Activated naive CD4-positive, alpha-beta T cell treated with anti-CD3 and anti-CD28 coated beads for 36 hours (primary cell): ENCODE results near the gene WFDC8. TPM values are rescaled to one million over a fixed set of nuclear protein-coding genes. Genes with fewer than 3 reads are reported as not detected.

ENCODE experiments used
- CTCF ChIA-PET: fragments of 350-600 bp; sonication (Branson Sonifier 250); formaldehyde crosslinking; loops from one replicate; lab custom pipeline; 2021; ENCODE audit warnings: antibody characterized with exemption; lab: Charles Lee
- DNase-seq: peaks from one replicate; pipeline ENCODE4 v3.0.0-alpha.2; 2020
- H3K27ac Mint-ChIP-seq: one replicate; pipeline ENCODE4 v1.8.0; 2021; ENCODE audit warnings: mild to moderate bottlenecking, mixed read lengths
- H3K27me3 Mint-ChIP-seq: one replicate; pipeline ENCODE4 v1.8.0; 2021; ENCODE audit warnings: low read depth, mixed read lengths
- H3K36me3 Mint-ChIP-seq: one replicate; pipeline ENCODE4 v1.8.0; 2021; ENCODE audit warnings: low read depth, mixed read lengths
- H3K4me1 Mint-ChIP-seq: one replicate; pipeline ENCODE4 v1.8.0; 2021; ENCODE audit warnings: low read depth, mixed read lengths
- H3K4me3 Mint-ChIP-seq: one replicate; pipeline ENCODE4 v1.8.0; 2021; ENCODE audit warnings: mild to moderate bottlenecking, moderate library complexity, mixed read lengths
- H3K9me3 Mint-ChIP-seq: one replicate; pipeline ENCODE4 v1.8.0; 2021; ENCODE audit warnings: mixed read lengths
- intact Hi-C: fragments of 100-400 bp; cut with micrococcal nuclease; formaldehyde crosslinking; loops from one replicate; pipeline ENCODE4 v1.15.1; 2023
- total RNA-seq, 2 experiments: library from RNA; stranded (reverse); gene quantifications; one replicate each; pipeline ENCODE4 v1.2.3, GENCODE V29; 2021

WFDC8 gene
- total RNA-seq, 2 experiments from 2014 or later: not detected

DNA sequence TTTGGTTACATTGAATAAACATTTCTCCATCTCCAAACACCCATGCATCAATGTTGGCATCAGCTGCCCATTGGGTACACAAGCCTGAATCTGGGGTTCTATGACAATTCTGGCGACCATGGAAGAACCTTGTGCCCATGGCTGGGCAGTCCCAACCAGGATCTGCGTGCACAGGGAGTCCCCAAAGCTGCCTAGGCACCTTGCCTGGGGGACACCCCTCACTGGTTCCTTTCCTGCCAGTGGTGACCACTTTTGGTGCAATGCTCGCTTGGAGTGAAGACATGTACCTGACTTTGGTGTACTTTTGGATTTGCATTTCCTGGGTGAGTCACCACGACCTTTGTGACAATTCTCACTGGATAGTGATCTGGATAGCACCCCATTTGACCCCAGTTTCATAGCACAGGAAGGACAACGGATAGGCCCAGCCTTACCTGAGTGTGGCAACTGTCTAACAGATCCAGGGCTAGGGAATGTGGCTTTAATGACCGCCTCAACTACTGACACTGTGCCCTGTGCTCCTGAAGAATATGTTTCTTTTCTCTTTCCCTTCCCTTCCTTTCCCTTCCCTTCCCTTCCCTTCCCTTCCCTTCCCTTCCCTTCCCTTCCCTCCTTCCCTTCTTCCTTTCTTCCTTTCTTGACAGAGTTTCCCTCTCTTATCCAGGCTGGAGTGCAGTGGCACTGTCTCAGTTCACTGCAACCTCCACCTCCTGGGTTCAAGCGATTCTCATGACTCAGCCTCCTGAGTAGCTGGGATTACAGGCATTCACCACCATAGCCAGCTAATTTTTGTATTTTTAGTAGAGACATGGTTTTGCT lies 70.8 kb downstream of the WFDC8 start:
- CTCF ChIA-PET: interaction anchor here (0.7 to 0.8 kb wide), 2 partner anchors 71 to 448 kb away, joined by 3 read pairs; no protein-coding TSS in a partner anchor

DNA sequence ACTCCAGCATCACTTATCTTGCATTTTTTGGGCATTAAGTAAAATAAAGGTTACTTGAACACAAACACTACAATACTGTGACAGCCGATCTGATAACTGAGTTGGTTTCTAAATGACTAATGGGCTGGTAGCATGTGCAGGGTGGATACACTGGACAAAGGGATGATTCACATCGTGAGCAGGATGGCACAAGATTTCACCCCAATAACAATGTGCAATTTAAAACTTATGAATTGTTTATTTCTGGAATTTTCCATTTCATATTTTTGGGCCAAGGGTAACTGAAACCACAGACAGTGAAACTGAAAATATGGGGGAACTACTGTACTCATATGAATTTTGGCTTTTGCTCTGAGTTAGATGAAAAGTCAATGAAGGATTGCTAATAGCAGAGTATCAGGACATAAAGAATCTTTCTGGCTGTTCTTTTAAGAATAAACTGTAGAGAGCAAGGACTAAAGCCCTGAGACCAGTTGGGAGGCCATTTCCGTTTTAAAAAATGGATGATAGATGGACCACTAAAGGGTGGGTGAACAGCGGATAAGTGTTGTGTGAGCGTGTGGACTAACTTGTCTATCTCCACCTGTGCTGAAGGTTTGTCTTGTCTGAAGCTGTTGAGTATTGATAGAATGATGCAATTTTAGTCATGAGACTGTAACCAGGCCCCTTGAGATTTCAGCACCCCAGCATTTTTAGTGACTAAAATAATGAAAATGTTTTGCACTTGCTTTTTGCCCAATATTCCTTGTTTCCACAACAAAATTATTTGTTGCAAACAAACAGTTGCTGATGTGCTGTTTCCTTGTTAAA lies 71.9 kb downstream of the WFDC8 start:
- CTCF ChIA-PET: interaction anchor here (0.8 kb wide), 1 partner anchor 70 kb away, joined by 3 read pairs; no protein-coding TSS in a partner anchor
- peaks cover 8% of the 10 kb centered on the region for H3K4me1 Mint-ChIP-seq
- H3K4me3 Mint-ChIP-seq: no peak overlapping the region
- no peak for DNase-seq
- no peaks in the 10 kb centered on the region for H3K36me3 Mint-ChIP-seq
- H3K9me3 Mint-ChIP-seq: no peaks in the 10 kb centered on the region
- peaks cover 15% of the 10 kb centered on the region for H3K27me3 Mint-ChIP-seq
- no peak overlapping the region for H3K27ac Mint-ChIP-seq
- intact Hi-C loops: no loop called here

More for the DNA sequence above, 70.8 kb downstream of the WFDC8 start:
- H3K36me3 Mint-ChIP-seq: no peaks in the 10 kb centered on the region
- no peak overlapping the region for H3K27ac Mint-ChIP-seq
- no peak overlapping the region for H3K4me3 Mint-ChIP-seq
- peak; percentile 19 for DNase-seq
- peaks cover 8% of the 10 kb centered on the region for H3K4me1 Mint-ChIP-seq
- intact Hi-C loops: no loop called here
- no peaks in the 10 kb centered on the region for H3K9me3 Mint-ChIP-seq
- H3K27me3 Mint-ChIP-seq: peaks cover 15% of the 10 kb centered on the region

DNA sequence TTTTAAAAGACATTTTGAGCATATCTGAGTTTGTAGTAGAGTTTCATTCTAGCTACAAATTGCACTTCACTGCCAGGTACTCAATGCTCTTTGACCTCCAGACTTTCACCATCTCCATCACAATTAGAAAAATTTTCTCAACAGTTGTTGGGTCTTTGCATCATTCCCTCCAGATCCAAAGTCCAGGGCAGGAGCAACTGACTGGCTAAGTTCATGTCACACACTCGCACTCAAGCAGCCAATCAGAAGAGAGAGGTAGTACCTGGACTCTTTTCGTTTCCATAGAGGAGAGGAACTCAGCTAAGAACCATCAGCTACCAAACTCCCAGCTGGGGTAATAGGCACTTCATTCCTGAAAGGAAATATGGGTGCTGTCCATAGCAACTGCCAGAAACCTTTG lies 72.7 kb downstream of the WFDC8 start:
- H3K4me1 Mint-ChIP-seq: peaks cover 8% of the 10 kb centered on the region
- CTCF ChIA-PET: interaction anchor here (0.5 kb wide), 1 partner anchor 86 kb away, joined by 9 read pairs; no protein-coding TSS in a partner anchor
- H3K27ac Mint-ChIP-seq: no peak overlapping the region
- peaks cover 17% of the 10 kb centered on the region for H3K27me3 Mint-ChIP-seq
- H3K36me3 Mint-ChIP-seq: no peaks in the 10 kb centered on the region
- no peak for DNase-seq
- H3K9me3 Mint-ChIP-seq: no peaks in the 10 kb centered on the region
- intact Hi-C loops: no loop called here
- H3K4me3 Mint-ChIP-seq: no peak overlapping the region

DNA sequence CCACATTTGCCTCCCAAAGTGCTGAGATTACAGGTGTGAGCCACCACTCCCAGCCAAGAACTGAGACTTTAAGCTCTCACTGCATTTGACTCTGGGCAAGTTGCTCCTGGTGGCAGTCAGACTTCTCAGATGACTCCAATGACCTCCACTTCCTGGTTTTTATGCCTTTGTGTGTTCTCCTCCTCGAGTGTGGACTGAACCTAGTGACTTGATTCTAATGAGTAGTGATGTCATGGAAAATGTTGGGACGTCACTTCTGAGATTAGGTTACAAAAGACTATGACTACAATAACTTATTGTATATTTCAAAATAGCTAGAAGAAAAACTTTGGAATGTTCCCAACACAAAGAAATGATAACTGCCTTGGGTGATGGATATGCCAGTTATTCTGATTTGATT lies 75.7 kb downstream of the WFDC8 start:
- no peak overlapping the region for H3K4me3 Mint-ChIP-seq
- no peak for DNase-seq
- H3K9me3 Mint-ChIP-seq: no peaks in the 10 kb centered on the region
- no peak overlapping the region for H3K27ac Mint-ChIP-seq
- H3K4me1 Mint-ChIP-seq: peaks cover 8% of the 10 kb centered on the region
- intact Hi-C loops: no loop called here
- peaks cover 26% of the 10 kb centered on the region for H3K27me3 Mint-ChIP-seq
- CTCF ChIA-PET: interaction anchor here (0.8 kb wide), 1 partner anchor 53 kb away, joined by 3 read pairs; no protein-coding TSS in a partner anchor
- no peaks in the 10 kb centered on the region for H3K36me3 Mint-ChIP-seq

DNA sequence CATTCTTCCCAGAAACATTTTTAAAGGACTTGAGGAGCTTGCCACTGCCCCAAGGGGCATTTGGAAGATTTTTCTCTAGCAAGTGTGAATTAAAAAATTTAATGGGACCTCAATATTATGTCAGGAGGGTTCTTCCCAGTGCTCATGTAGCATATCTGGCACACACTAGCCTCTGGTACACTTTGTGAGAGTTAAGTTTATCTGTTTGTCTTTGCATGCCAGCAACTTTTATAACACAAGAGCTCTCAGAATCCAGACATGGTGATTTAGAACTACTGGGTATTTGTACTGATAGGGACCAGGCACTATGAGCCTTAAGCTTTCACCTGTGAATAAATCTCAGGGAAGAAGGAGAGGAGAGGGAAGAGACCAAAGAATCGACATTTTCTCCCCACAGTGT lies 76.5 kb downstream of the WFDC8 start:
- peaks cover 8% of the 10 kb centered on the region for H3K4me1 Mint-ChIP-seq
- CTCF ChIA-PET: no interaction called here
- no peaks in the 10 kb centered on the region for H3K9me3 Mint-ChIP-seq
- H3K4me3 Mint-ChIP-seq: no peak overlapping the region
- peaks cover 26% of the 10 kb centered on the region for H3K27me3 Mint-ChIP-seq
- intact Hi-C loops: no loop called here
- H3K27ac Mint-ChIP-seq: no peak overlapping the region
- H3K36me3 Mint-ChIP-seq: no peaks in the 10 kb centered on the region
- no peak for DNase-seq

Other genes with a start within 250 kb of the WFDC8 start
- 10 to 100 TPM; 28.4 to 31.4 TPM for gene SDC4, start 230.9 kb downstream of the WFDC8 start, total RNA-seq
- gene SYS1, start 216.1 kb downstream of the WFDC8 start, total RNA-seq: 10 to 100 TPM; 24.0 to 26.0 TPM
- gene TP53TG5, start 201.0 kb downstream of the WFDC8 start, total RNA-seq: 1 to 10 TPM in 1 of 2 experiments, under 1 TPM in 1; 0.59 to 1.0 TPM
- gene DBNDD2, start 171.0 kb downstream of the WFDC8 start, total RNA-seq: 10 to 100 TPM; 55.3 to 56.7 TPM
- gene PIGT, start 163.1 kb downstream of the WFDC8 start, total RNA-seq: 10 to 100 TPM; 37.7 to 43.8 TPM
- 1 to 10 TPM in 1 of 2 experiments, under 1 TPM in 1; 0.83 to 1.0 TPM for gene WFDC2, start 109.5 kb downstream of the WFDC8 start, total RNA-seq
- gene SPINT3, start 63.7 kb downstream of the WFDC8 start, total RNA-seq: not detected
- not detected for gene WFDC6, start 39.8 kb downstream of the WFDC8 start, total RNA-seq
- not detected for gene EPPIN, start 31.9 kb downstream of the WFDC8 start, total RNA-seq
- gene WFDC10A, start 50.5 kb upstream of the WFDC8 start, total RNA-seq: not detected
- not detected for gene WFDC9, start 52.0 kb upstream of the WFDC8 start, total RNA-seq
- gene WFDC11, start 91.0 kb upstream of the WFDC8 start, total RNA-seq: not detected
- not detected for gene WFDC13, start 122.8 kb upstream of the WFDC8 start, total RNA-seq
- gene WFDC10B, start 125.7 kb upstream of the WFDC8 start, total RNA-seq: not detected
- not detected for gene SPINT4, start 143.1 kb upstream of the WFDC8 start, total RNA-seq
- not detected for gene WFDC3, start 212.6 kb upstream of the WFDC8 start, total RNA-seq
- 10 to 100 TPM; 22.4 TPM for gene DNTTIP1, start 212.7 kb upstream of the WFDC8 start, total RNA-seq
- gene UBE2C, start 233.4 kb upstream of the WFDC8 start, total RNA-seq: 100 to 1,000 TPM; 189 to 202 TPM
- not detected for gene TNNC2, start 248.0 kb upstream of the WFDC8 start, total RNA-seq